ENCODE data around the gene RHOT2. TPM values are rescaled to one million over a fixed set of nuclear protein-coding genes. Genes with fewer than 3 reads are reported as not detected.

RHOT2 gene
- total and polyA plus RNA-seq, 9 of the 15 experiments (the other 6 are each of a cell fraction or from before 2014, with no cell fraction given), result 5.0 to 373 (median 112) TPM

- no peak for TF ChIP-seq RFX5 (IDR thresholded peaks at IDR 0.05; ENCODE audit: low read depth, low read length)
- TF ChIP-seq RBM17 (IDR thresholded peaks at IDR 0.05; ENCODE audit: borderline replicate concordance, low read depth, low read length), result no peak
- TF ChIP-seq KAT2B (IDR thresholded peaks at IDR 0.05; ENCODE audit: low read depth, low read length), result no peak
- TF ChIP-seq NRF1 (conservative IDR thresholded peaks at IDR 0.05 in 1 of 2, IDR thresholded peaks at IDR 0.05 in 1 of 2), result no peak
- TF ChIP-seq XRCC3 (IDR thresholded peaks at IDR 0.05), result no peak
- TF ChIP-seq SP2 (IDR thresholded peaks at IDR 0.05; ENCODE audit: extremely low read depth, low read depth, low read length, poor library complexity, severe bottlenecking), result no peak
- TF ChIP-seq, protein P1, sequence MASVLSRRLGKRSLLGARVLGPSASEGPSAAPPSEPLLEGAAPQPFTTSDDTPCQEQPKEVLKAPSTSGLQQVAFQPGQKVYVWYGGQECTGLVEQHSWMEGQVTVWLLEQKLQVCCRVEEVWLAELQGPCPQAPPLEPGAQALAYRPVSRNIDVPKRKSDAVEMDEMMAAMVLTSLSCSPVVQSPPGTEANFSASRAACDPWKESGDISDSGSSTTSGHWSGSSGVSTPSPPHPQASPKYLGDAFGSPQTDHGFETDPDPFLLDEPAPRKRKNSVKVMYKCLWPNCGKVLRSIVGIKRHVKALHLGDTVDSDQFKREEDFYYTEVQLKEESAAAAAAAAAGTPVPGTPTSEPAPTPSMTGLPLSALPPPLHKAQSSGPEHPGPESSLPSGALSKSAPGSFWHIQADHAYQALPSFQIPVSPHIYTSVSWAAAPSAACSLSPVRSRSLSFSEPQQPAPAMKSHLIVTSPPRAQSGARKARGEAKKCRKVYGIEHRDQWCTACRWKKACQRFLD (CRISPR knock-in tag; IDR thresholded peaks at IDR 0.05), result peak; percentile 76; the same call in 1 of the 2 replicates
- TF ChIP-seq ZBTB8A (IDR thresholded peaks at IDR 0.05; ENCODE audit: partially characterized antibody), result no peak
- no peak for TF ChIP-seq ZNF507 (tag; conservative IDR thresholded peaks at IDR 0.05)
- TF ChIP-seq FOXA1 (IDR thresholded peaks at IDR 0.05; ENCODE audit: borderline replicate concordance), result no peak
- TF ChIP-seq, protein P2, sequence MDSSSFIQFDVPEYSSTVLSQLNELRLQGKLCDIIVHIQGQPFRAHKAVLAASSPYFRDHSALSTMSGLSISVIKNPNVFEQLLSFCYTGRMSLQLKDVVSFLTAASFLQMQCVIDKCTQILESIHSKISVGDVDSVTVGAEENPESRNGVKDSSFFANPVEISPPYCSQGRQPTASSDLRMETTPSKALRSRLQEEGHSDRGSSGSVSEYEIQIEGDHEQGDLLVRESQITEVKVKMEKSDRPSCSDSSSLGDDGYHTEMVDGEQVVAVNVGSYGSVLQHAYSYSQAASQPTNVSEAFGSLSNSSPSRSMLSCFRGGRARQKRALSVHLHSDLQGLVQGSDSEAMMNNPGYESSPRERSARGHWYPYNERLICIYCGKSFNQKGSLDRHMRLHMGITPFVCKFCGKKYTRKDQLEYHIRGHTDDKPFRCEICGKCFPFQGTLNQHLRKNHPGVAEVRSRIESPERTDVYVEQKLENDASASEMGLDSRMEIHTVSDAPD (CRISPR knock-in tag; IDR thresholded peaks at IDR 0.05), result no peak
- peak; percentile 3; the same call in 1 of the 2 replicates for TF ChIP-seq MYNN (IDR thresholded peaks at IDR 0.05)
- no peak for TF ChIP-seq MYNN (CRISPR knock-in tag; IDR thresholded peaks at IDR 0.05)
- TF ChIP-seq CCNT2 (IDR thresholded peaks at IDR 0.05; ENCODE audit: borderline replicate concordance, extremely low read depth, insufficient read length, low read depth, low read length), result peak; percentile 19
- no peak for TF ChIP-seq ZNF445 (CRISPR knock-in tag; IDR thresholded peaks at IDR 0.05; ENCODE audit: low read depth)
- peak; percentile 55 for TF ChIP-seq CBFA2T3 (IDR thresholded peaks at IDR 0.05)
- no peak for TF ChIP-seq TCF7L2 (IDR thresholded peaks at IDR 0.05; ENCODE audit: low read depth, low read length)
- TF ChIP-seq ZNF133 (CRISPR knock-in tag; IDR thresholded peaks at IDR 0.05), result no peak
- TF ChIP-seq MEF2A (IDR thresholded peaks at IDR 0.05; ENCODE audit: control insufficient read depth, low read depth, low read length), result no peak
- peak; percentile 58 for TF ChIP-seq ZBTB33 (CRISPR knock-in tag; IDR thresholded peaks at IDR 0.05)
- TF ChIP-seq ETV1 (tag; conservative IDR thresholded peaks at IDR 0.05; ENCODE audit: low read depth), result no peak; the same call in 1 of the 2 replicates
- no peak for TF ChIP-seq ILK (tag; IDR thresholded peaks at IDR 0.05; ENCODE audit: borderline replicate concordance, low read depth)
- no peak for TF ChIP-seq ZNF121 (CRISPR knock-in tag; conservative IDR thresholded peaks at IDR 0.05)
- no peak for TF ChIP-seq MTF1 (CRISPR knock-in tag; IDR thresholded peaks at IDR 0.05; ENCODE audit: borderline replicate concordance)
- no peak for TF ChIP-seq ZNF699 (CRISPR knock-in tag; IDR thresholded peaks at IDR 0.05; ENCODE audit: insufficient replicate concordance)
These were observed 14.0 kb downstream of the RHOT2 start (continued) for GRCh38 chr16:681746-682427.

Data from K562 (cell line).